HL-60/S4 treated with phorbol 12-myristate 13-acetate at 8.2 ng/mL for 4 days and 3 days (cell line): ENCODE results near the gene LSM4.

Experiments
- in situ Hi-C: fragments of 300-500 bp; cut with MboI; formaldehyde crosslinking; loops from 2 replicates; pipeline ENCODE4 v1.15.0; 2022; ENCODE audit warnings: low sequenced_read_pairs

Gene LSM4

DNA sequence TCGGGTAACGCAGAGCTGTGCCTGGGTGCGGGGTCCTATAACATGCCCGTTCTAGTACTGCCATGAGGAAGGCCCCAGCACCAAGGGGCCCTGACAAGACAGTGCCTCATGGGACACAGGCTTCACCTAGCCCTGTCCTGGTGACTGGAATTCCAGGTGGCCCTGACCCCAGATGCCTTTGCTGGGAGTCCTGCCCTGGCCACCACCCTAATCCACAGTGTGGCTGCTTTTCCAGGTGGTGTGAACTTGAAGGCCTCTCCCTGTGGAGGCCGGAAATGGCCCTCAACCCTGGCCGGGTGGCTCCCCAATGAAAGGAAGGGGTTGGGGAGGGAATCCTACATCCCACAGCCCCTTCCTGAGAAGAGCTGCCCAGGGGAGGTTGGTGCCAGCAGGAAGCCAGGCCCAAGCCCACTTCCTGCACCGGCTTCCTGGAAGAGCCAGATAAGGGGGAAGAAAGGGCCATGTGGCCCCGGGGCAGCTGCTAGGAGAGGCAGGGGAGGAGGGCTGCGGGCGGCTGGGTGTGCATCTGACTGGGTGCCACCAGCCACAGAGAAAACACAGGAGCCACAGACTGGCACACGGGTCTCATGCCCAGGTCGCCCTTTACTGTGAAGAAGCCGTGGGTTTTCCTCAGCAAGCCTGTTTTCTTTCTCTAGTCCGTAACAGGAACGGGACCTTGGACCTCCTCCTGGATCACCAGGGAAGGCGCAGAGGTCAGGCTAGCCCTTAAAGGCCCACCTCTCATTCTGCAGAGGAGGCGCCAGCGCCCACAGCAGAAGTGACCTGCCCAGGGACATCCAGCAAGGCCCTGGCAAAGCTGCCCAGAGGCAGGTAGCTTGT, 4.7 kb downstream of the LSM4 start:
- in situ Hi-C loops: no loop called here

DNA sequence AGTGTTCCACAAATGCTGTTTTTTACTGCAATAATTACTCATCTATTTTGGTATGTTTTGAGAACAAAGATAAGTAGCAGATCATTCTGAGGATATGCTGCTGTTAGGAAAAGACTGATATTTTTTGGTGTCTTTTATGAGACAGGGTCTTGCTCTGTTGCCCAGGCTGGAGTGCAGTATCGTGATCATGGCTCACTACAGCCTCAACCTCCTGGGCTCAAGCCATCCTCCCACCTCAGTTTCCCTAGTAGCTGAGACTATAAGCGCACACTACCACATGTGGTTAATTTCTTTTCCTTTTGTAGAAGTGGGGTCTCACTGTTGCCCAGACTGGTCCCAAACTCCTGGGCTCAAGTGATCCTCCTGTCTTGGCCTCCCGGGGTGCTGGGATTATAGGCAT, 9.5 kb downstream of the LSM4 start:
- in situ Hi-C loops: no loop called here

GRCh38 chr19:18312092-18312534, 10.8 kb downstream of the LSM4 start:
- in situ Hi-C loops: no loop called here

DNA sequence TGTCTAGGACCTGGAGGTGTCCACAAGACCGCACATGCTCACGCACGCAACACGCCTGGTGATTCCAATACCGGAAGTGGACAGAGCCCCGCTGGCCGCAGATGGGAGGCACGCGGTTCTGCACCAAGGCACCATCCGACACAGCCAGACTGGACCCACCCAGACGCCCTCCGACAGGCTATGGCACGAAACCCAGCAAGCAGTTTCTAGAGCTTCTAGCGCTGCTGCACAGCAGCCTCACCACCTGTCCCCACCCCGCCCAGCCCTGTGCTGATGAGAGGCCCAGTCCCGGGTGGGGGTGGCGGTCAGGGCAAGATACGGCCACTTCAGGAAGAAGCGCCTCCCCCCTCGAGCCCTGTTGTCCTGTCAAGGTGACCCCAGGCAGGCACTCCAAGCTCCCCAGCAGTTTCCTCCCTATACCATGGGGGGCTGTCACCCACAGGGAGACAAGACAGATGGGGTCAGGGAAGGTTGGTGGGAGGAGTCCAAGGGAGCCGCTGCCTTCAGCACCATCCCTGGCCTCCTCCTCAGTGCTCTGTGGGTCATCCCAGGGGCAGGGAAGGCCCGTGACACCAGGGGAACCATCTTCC, 11.3 kb downstream of the LSM4 start:
- in situ Hi-C loops: no loop called here

- in situ Hi-C loops: no loop called here
Measured at GRCh38 chr19:18310966-18311365, 11.9 kb downstream of the LSM4 start.

GRCh38 chr19:18310118-18310909, 12.6 kb downstream of the LSM4 start:
- in situ Hi-C loops: no loop called here

DNA sequence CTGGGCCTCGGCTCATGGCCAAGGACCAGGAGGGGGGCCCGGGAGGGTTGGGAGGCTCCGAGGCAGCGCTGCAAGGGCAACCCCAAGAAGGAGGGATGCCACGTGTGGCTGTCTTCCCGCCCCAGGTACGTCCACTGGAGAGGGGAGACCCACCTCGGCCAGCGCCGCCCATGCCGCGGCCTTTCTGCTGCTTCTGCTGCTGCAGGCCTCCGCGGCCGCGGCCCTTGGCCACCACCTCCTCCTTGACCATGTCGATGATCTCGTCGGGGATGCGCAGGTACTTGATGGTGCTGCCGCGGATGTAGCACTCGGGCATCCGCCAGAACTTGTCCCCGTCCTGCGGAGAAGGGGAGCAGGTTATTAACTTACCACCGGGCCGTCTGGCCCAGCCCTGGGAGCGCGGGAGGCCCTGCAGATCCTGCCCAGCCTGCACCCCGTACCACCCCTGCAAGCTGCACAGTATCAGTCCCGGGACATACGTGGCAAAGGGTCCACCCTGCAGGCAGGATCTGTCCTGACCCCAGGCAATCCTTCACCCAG, 13.3 kb downstream of the LSM4 start:
- in situ Hi-C loops: no loop called here

- in situ Hi-C loops: no loop called here
Measured at GRCh38 chr19:18308948-18309325, 13.9 kb downstream of the LSM4 start.

DNA sequence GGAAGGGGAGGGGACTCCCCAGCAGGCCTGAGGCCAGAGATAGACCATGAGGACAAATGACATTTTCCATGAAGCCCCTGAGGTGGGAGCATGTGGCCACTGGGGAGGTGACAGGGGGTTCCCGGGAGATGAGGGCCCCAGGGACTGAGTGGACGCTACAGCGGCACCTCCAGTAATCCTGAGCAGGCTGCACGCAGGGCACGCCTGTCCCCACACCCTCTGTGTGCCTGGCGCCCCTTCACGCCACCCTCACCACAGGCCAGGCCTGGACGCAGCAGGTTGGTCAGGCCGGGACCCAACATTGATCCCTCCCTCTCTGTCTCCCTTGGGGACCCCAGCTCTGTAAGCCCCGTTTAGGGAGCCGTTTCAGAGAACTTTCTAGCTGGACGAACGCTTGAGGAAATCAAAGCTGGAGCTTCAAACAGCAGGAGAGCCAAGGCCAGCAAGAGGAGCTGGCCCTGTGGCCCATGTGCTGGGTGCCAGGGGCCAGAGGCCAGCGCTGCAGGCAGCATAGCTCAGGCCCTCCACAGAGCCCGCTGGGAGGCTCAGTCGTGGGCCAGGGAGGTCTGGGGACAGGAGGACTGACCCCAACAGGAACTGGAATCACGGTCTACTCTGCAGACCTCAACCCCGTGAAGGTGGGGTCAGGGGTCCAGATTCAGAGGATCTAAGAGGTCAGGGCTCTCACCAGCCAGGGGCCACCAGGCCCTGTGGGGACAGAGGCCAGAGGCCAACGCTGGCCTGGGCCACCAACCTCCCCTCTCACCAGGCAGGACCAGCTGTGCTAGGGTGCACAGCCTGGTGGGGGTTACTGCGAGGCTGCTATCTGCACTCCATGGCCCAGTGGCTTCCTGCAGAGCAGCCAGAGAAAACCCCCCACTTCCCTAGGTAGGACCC, 14.6 kb downstream of the LSM4 start:
- in situ Hi-C loops: no loop called here

DNA sequence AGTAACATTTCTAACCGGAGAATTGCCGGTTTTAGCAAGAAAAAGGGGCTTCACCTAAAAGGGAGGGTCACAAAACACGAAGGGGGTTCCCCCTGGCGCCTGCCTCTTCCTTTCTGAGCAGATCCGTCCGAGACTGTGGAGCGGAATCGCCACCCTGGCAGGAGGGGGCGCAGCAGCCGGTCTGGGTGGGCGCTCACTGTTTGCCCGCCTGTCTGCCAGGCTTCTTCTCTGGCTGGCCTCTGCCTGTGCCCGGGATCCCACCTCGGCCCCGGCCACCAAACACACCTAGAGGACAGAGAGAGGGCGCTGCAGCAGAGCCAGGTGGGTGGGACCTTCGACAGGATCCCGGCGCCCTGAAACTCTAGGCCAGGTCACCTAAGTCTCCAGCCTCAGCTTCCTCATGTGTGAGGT, 15.6 kb downstream of the LSM4 start:
- in situ Hi-C loops: no loop called here

DNA sequence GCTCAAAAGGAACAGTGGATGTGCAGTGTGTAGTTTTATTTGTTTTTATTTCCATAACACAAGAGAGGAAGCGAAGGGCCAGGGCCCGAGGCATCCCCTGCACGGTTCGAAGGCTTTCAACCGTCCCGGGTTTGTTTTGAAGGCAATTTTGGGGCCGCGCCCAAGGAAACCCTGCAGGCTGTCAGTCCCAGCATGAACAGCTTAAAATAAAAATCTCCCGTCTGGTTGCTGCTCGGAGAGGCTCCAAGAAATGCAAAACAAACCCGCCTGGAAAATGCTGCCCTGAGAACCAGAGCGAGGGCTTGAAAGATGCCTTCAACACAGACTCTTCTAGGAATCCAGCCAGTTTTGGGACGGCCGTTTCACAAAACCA, 16.0 kb downstream of the LSM4 start:
- in situ Hi-C loops: no loop called here

GRCh38 chr19:18306209-18306887, 16.5 kb downstream of the LSM4 start:
- in situ Hi-C loops: no loop called here

GRCh38 chr19:18304458-18305310, 18.2 kb downstream of the LSM4 start:
- in situ Hi-C loops: no loop called here

DNA sequence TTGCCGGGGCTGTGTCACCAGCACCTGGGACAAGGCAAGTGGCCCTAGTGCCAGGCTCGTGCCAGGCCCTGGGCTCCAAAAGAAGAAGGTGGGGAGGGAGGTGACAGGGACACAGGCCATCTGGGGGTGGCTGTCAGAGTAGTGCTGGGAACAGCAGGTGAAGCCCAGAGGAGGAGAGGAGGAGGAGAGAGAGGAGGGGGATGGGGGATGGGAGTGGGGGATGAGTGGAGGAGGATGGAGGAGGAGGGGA, 18.7 kb downstream of the LSM4 start:
- in situ Hi-C loops: no loop called here

DNA sequence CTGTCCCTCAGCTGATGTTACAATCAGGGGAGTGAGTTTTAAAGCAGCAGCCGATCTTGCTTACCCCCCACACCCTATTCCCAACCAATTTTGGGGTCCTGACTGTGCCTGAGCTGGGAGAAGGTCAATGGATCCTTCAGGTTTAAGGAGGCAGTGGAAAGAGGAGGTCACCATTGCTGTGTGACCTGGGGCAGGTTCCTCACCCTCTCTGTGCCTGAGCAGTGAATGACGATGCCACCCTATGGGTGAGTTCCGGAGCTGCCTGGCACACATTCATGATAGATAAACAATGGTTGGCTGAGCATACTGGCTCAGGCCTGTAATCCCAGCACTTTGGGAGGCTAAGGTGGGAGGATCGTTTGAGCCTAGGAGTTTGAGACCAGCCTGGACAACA, 21.2 kb downstream of the LSM4 start:
- in situ Hi-C loops: no loop called here

- in situ Hi-C loops: no loop called here
Measured at GRCh38 chr19:18300930-18301717, 21.8 kb downstream of the LSM4 start.

DNA sequence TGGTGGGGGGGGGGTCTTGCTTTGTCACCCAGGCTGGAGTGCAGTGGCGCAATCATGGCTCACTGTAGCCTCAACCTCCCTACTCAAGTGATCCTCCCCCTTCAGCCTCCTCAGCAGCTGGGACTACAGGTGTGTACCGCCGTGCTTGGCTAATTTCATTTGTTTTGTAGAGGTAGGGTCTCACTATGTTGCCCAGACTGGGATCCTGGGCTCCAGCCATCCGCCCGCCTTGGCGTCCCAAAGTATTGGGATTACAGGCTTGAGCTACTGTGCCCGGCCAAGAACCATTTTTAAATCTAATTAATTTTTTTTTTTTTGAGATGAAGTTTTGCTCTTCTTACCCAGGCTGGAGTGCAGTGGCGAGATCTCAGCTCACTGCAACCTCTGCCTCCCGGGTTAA, 23.2 kb downstream of the LSM4 start:
- in situ Hi-C loops: no loop called here

DNA sequence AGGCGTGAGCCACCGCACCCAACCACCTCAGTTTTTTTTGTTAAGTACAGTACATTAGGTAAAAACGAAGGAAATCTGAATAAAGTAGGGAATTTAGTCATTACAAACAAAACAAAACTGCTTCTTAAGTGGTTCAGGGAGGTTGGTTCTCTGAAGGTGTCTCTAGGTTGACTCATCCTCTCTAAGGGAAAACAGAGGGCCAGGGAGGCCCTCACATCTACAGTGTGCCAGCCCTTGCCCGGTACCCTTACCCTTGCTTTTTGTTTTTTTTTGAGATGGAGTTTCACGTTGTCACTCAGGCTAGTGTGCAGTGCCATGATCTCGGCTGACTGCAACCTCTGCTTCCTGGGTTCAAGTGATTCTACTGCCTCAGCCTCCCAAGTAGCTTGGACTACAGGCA, 24.3 kb downstream of the LSM4 start:
- in situ Hi-C loops: no loop called here

GRCh38 chr19:18297308-18297707, 25.6 kb downstream of the LSM4 start:
- in situ Hi-C loops: no loop called here
